Neural cell (in vitro differentiated cells): ENCODE data around the gene ZNF516.

ENCODE experiments used
- CTCF ChIP-seq: fragments of 450-650 bp; IDR thresholded peaks from 2 replicates; pipeline ENCODE4 v1.5.1; 2014; ENCODE audit warnings: antibody characterized with exemption, mild to moderate bottlenecking, moderate library complexity; ENCODE audit not compliant: poor library complexity, severe bottlenecking
- RAD21 ChIP-seq: fragments of 450-650 bp; conservative IDR thresholded peaks from 2 replicates; pipeline ENCODE4 v1.6.1; 2014; ENCODE audit warnings: antibody characterized with exemption, mild to moderate bottlenecking, moderate library complexity
- SMC3 ChIP-seq: fragments of 450-650 bp; conservative IDR thresholded peaks from 2 replicates; pipeline ENCODE4 v1.6.1; 2014; ENCODE audit warnings: antibody characterized with exemption, mild to moderate bottlenecking, moderate library complexity; ENCODE audit not compliant: poor library complexity

GRCh38 chr18:76496194-76496890, 1.3 kb upstream of the ZNF516 start:
- no peak for TF ChIP-seq CTCF
- no peak for TF ChIP-seq SMC3
- TF ChIP-seq RAD21 = no peak
